Measurements from ENCODE around the gene DEFB118. TPM values are rescaled to one million over a fixed set of nuclear protein-coding genes. Genes with fewer than 3 reads are reported as not detected.

The DEFB118 gene
- total and polyA plus RNA-seq, 9 donors = 0.43 TPM; not detected in 8

DNA sequence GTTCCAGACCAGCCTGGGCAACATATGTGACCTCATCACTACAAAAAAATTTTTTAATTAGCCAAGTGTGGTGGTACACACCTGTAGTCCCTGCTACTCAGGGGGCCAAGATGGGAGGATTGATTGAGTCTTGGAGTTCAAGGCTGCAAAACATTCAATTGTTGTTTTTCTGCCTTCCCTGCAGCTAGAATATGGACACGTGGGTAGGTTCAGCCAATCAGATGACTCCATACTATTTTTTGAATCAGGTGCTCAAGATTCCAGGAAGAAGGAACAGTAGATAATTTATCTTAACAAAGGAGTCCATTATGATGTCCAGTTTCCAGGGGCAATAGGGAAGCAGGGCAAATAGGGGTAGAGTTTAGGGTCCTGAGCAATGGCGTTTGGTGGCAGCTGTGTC lies 24.4 kb downstream of the DEFB118 start:
- Histone ChIP-seq H3K27ac (no peak overlapping the region), H3K27me3 (no peaks in the 10 kb centered on the region), H3K4me3 (no peak overlapping the region), H3K9me3 (no peaks in the 10 kb centered on the region), H3K36me3 (no peaks in the 10 kb centered on the region), H3K4me1 (ENCODE audit: insufficient read depth) (no peaks in the 10 kb centered on the region)
- TF ChIP-seq EP300 (IDR thresholded peaks at IDR 0.05) = no peak
- TF ChIP-seq, protein P1, sequence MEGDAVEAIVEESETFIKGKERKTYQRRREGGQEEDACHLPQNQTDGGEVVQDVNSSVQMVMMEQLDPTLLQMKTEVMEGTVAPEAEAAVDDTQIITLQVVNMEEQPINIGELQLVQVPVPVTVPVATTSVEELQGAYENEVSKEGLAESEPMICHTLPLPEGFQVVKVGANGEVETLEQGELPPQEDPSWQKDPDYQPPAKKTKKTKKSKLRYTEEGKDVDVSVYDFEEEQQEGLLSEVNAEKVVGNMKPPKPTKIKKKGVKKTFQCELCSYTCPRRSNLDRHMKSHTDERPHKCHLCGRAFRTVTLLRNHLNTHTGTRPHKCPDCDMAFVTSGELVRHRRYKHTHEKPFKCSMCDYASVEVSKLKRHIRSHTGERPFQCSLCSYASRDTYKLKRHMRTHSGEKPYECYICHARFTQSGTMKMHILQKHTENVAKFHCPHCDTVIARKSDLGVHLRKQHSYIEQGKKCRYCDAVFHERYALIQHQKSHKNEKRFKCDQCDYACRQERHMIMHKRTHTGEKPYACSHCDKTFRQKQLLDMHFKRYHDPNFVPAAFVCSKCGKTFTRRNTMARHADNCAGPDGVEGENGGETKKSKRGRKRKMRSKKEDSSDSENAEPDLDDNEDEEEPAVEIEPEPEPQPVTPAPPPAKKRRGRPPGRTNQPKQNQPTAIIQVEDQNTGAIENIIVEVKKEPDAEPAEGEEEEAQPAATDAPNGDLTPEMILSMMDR (IDR thresholded peaks at IDR 0.05) = no peak
- WGBS, 3 donors = 54 to 61% (median 55%) methylated on average over 2 of the region's 2 CpGs
- intact Hi-C loops (cut with DNase I) = no loop called here
- no peak for DNase-seq

- H3K27ac ChIP-seq = no peak overlapping the region
- H3K4me1 ChIP-seq (ENCODE audit: insufficient read depth) = no peaks in the 10 kb centered on the region
- no peak for DNase-seq
- 37 to 44% (median 40%) methylated on average over 3 of the region's 3 CpGs for WGBS, 3 donors
- H3K4me3 ChIP-seq = no peak overlapping the region
- H3K9me3 ChIP-seq = no peaks in the 10 kb centered on the region
- no peaks in the 10 kb centered on the region for H3K27me3 ChIP-seq
- TF ChIP-seq EP300 (IDR thresholded peaks at IDR 0.05) = no peak
- TF ChIP-seq POLR2A (IDR thresholded peaks at IDR 0.05) = no peak
- TF ChIP-seq, protein P1 (IDR thresholded peaks at IDR 0.05) = no peak
- H3K36me3 ChIP-seq = no peaks in the 10 kb centered on the region
- intact Hi-C loops (cut with DNase I) = no loop called here
Observed at GRCh38 chr20:31394900-31395299, 26.5 kb downstream of the DEFB118 start.

- no peaks in the 10 kb centered on the region for H3K27me3 ChIP-seq
- intact Hi-C loops (cut with DNase I) = no loop called here
- no peak overlapping the region for H3K4me3 ChIP-seq
- WGBS, 3 donors = 45 to 59% (median 50%) methylated on average over 1 of the region's 1 CpG
- H3K36me3 ChIP-seq = no peaks in the 10 kb centered on the region
- TF ChIP-seq POLR2A (IDR thresholded peaks at IDR 0.05) (no peak), EP300 (IDR thresholded peaks at IDR 0.05) (no peak)
- TF ChIP-seq, protein P1 (IDR thresholded peaks at IDR 0.05) = no peak
- no peaks in the 10 kb centered on the region for H3K4me1 ChIP-seq (ENCODE audit: insufficient read depth)
- no peak for DNase-seq
- no peak overlapping the region for H3K27ac ChIP-seq
- no peaks in the 10 kb centered on the region for H3K9me3 ChIP-seq
Observed at GRCh38 chr20:31403886-31404285, 35.5 kb downstream of the DEFB118 start.

- Histone ChIP-seq H3K4me1 (ENCODE audit: insufficient read depth) (no peaks in the 10 kb centered on the region), H3K4me3 (no peak within 1 kb of the TSS), H3K27ac (no peak within 1 kb of the TSS), H3K9me3 (no peaks in the 10 kb centered on the region), H3K27me3 (no peaks in the 10 kb centered on the region), H3K36me3 (no peaks in the 10 kb centered on the region)
- 33 to 43% (median 33%) methylated on average over 3 of the region's 3 CpGs for WGBS, 3 donors
- TF ChIP-seq POLR2A (IDR thresholded peaks at IDR 0.05) (no peak), EP300 (IDR thresholded peaks at IDR 0.05) (no peak)
- TF ChIP-seq, protein P1 (IDR thresholded peaks at IDR 0.05) = no peak
- no peak for DNase-seq
- intact Hi-C loops (cut with DNase I) = no loop called here
Observed at GRCh38 chr20:31406115-31406514, 37.7 kb downstream of the DEFB118 start, which contains the start of gene DEFB121. Gene DEFB121 (minus strand): TSS chr20:31406215. CDS start chr20:31406152, 63 bp downstream.

Measured in ovary (tissue), 9 donors.